Right lobe of liver (tissue), 6 donors: ENCODE measurements around the gene CCDC9B. TPM values are rescaled to one million over a fixed set of nuclear protein-coding genes. Genes with fewer than 3 reads are reported as not detected.

Source experiments
- ATAC-seq, 4 donors: fragments of 200-7000 bp; cut with Tn5 transposase; one replicate each; pipeline ENCODE4 v1.9.1; 2020; ENCODE audit warnings: mild to moderate bottlenecking in 4 of 4, moderate library complexity in 4 of 4
- DNase-seq, 3 donors: peaks; one replicate each; pipeline ENCODE4 v3.0.0-alpha.2; 2020
- H3K27ac ChIP-seq, 3 donors: fragments of 200-600 bp; one replicate each; pipeline ENCODE4 v1.8.0; 2022
- H3K27me3 ChIP-seq, 2 donors: fragments of 200-600 bp; one replicate each; pipeline ENCODE4 v1.8.0; 2022
- H3K36me3 ChIP-seq, 4 donors: fragments of 200-600 bp; sonication (generic) in 1 of 4; one replicate each; pipeline versions ENCODE4 v1.5.1 to v1.8.0; 2017 to 2022; ENCODE audit warnings: control low read depth in 1 of 4
- H3K4me1 ChIP-seq, 4 donors: fragments of 200-600 bp; sonication (generic) in 1 of 4; one replicate each; pipeline versions ENCODE4 v1.5.1 to v1.8.0; 2017 to 2022; ENCODE audit warnings: control low read depth in 1 of 4
- H3K4me3 ChIP-seq, 3 donors: fragments of 200-600 bp; one replicate each; pipeline ENCODE4 v1.8.0; 2022
- H3K9me3 ChIP-seq, 4 donors: fragments of 200-600 bp; sonication (generic) in 1 of 4; one replicate each; pipeline versions ENCODE4 v1.5.1 to v1.8.0; 2017 to 2022; ENCODE audit warnings: control low read depth in 1 of 4
- POLR2A ChIP-seq: fragments of 450-650 bp; IDR thresholded peaks from one replicate; pipeline ENCODE4 v1.6.1; 2017; ENCODE audit warnings: antibody characterized with exemption, mild to moderate bottlenecking
- WGBS: methylation state at CpG from one replicate; pipeline ENCODE4 v1.1.6; 2018; ENCODE audit warnings: low coverage, low lambda C conversion rate; ENCODE audit not compliant: insufficient coverage; ENCODE audit errors: missing lambda C conversion rate; 5-methylcytosine and 5-hydroxymethylcytosine counted together
- intact Hi-C, 2 donors: fragments of 100-400 bp; cut with DNase I; formaldehyde crosslinking; loops; one replicate each; pipeline versions ENCODE4 v1.11.2 to v1.14.1; 2022
- total RNA-seq, 6 experiments: library from RNA; depleted of rRNA in 2 of 6; stranded (reverse); fragments of >200 nt in 2 of 6; fragmentation: NEBNext Ultra II Directional in 3 of 6; extraction: Animal tissue kit (Norgen Biotek cat#: 25700) in 3 of 6; gene quantifications; one replicate each; pipeline versions ENCODE4 v1.1.0 to v1.2.4, GENCODE V29; 2016 to 2023
- TF ChIP-seq, protein P1 (sequence below), 4 donors: fragments of 200-600 bp in 3 of 4; fragments of 450-650 bp in 1 of 4; IDR thresholded peaks; one replicate each; pipeline versions ENCODE4 v1.5.1 to v1.8.0; 2016 to 2022; ENCODE audit warnings: antibody characterized with exemption in 4 of 4, mild to moderate bottlenecking in 2 of 4
- donor health status: DM: no; HTN: yes; CAD: no.
- donor health status: DM: no; HTN: no; CAD: no.
- donor health status: DM: no; HTN: no; CAD: no.
- donor health status: DM: no; HTN: yes; CAD: no.
- donor health status: DM: no; HTN: yes; CAD: no.

CCDC9B gene
- total RNA-seq, 6 experiments from 2014 or later: 4.2 to 11.9 (median 4.7) TPM

DNA sequence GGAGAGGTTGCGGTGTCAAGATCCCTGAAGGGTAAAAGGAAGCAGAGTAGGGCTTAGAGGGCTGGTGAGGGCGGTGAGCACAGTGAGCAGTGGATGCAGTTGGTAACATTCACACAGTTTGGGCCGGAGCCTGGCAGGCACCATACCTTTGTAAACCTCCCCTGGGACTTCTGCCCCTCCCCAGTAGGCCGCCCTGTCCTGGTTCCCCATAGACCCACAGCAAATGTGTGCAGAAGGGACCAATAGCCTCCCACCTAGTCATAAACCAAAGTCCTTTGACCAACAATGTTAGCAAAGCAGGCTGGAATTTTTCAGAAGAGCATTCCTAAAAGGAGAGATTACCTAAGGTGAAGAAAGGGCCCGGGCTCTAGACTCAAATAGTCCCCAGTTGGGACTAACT lies 8.4 kb upstream of the CCDC9B start:
- intact Hi-C loops: loop anchor here in 1 of 2 donors (10.0 kb wide), 1 partner anchor 76 kb away; no protein-coding TSS in a partner anchor
- TF ChIP-seq, protein P1, sequence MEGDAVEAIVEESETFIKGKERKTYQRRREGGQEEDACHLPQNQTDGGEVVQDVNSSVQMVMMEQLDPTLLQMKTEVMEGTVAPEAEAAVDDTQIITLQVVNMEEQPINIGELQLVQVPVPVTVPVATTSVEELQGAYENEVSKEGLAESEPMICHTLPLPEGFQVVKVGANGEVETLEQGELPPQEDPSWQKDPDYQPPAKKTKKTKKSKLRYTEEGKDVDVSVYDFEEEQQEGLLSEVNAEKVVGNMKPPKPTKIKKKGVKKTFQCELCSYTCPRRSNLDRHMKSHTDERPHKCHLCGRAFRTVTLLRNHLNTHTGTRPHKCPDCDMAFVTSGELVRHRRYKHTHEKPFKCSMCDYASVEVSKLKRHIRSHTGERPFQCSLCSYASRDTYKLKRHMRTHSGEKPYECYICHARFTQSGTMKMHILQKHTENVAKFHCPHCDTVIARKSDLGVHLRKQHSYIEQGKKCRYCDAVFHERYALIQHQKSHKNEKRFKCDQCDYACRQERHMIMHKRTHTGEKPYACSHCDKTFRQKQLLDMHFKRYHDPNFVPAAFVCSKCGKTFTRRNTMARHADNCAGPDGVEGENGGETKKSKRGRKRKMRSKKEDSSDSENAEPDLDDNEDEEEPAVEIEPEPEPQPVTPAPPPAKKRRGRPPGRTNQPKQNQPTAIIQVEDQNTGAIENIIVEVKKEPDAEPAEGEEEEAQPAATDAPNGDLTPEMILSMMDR (IDR thresholded peaks at IDR 0.05): no peak
- TF ChIP-seq POLR2A: no peak
- WGBS: 82% methylated on average over 3 of the region's 5 CpGs
- H3K9me3 ChIP-seq: no peaks in the 10 kb centered on the region
- DNase-seq: no peak
- H3K27ac ChIP-seq: no peak overlapping the region
- no peaks in the 10 kb centered on the region for H3K27me3 ChIP-seq
- H3K36me3 ChIP-seq: no peaks in the 10 kb centered on the region
- peaks cover 0 to 12% (median 2%) of the 10 kb centered on the region in 4 donors for H3K4me1 ChIP-seq
- no peak overlapping the region for H3K4me3 ChIP-seq
- ATAC-seq: no peak

DNA sequence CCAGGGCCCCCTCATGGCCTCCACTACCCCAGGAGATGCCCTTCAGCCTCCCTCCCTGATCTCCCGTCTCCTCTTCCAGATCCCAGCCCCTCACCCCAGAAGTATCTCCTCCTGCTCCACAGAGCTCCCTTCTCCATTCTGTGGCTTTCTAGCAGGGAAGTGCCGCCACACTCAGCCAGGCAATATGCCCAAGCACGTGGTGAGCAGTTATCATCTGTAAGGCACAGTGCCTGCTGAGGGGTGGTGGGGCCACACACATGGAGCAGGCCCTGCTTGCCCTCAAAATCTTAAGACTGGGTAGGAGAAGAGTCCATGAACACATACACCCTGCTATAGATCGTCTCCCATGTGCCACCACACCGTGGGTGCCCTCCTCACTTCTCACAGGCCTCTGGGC lies 7.7 kb upstream of the CCDC9B start:
- intact Hi-C loops: loop anchor here in 1 of 2 donors (10.0 kb wide), 1 partner anchor 76 kb away; no protein-coding TSS in a partner anchor
- Histone ChIP-seq H3K27me3 (no peaks in the 10 kb centered on the region), H3K27ac (no peak overlapping the region), H3K36me3 (no peaks in the 10 kb centered on the region), H3K4me1 (peaks cover 0 to 5% (median 2%) of the 10 kb centered on the region in 4 donors), H3K4me3 (no peak overlapping the region), H3K9me3 (no peaks in the 10 kb centered on the region)
- no CpG with 5 or more reads among the region's 5 CpGs for WGBS
- no peak for ATAC-seq
- TF ChIP-seq, protein P1 (IDR thresholded peaks at IDR 0.05): no peak
- TF ChIP-seq POLR2A: no peak
- no peak for DNase-seq

DNA sequence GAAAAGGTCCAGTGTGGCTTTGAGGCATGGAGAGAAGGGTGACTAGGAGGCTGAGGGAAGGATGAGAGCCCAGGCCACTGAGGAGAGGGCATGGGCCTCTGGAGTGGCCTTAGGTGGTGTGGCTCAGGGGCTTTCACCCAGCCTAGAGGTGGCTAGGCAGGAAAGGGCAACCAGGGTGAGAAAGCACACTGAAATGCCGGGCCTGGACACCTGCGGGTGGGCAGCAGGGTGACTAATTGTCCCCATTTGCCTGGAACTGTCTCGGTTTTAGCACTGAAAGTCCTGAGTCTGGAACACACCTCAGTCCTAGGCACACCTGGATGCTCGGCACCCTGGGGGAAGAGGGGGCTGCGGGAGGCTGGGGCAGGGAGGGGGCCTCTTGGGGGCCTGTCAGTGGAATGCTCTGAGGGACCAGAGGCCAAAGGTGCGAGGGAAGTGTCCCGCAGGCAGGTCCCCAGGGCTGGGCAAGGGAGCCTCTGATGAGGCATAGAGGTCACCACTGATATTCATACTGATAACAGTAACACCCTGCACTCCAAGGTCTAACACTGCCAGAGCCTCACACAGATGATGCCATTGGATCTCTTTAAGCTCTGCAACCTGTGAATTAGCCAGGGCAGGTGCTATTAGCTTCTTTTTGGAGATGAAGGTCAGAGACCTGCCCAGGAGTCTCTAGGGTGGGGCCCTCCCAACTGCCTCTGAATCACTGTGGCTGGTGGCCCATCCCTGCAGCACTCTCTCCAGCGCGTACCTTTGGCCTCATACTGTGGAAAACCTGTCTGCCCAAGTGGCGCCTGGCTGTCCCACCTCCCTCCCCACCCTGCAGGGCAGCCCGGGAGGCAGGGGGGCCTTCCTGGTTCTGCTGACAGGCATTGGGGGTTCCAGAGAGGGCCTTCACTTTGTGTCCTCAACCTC lies 7.1 kb upstream of the CCDC9B start:
- 90% methylated on average over 3 of the region's 11 CpGs for WGBS
- DNase-seq: no peak
- H3K4me1 ChIP-seq: no peaks in the 10 kb centered on the region

DNA sequence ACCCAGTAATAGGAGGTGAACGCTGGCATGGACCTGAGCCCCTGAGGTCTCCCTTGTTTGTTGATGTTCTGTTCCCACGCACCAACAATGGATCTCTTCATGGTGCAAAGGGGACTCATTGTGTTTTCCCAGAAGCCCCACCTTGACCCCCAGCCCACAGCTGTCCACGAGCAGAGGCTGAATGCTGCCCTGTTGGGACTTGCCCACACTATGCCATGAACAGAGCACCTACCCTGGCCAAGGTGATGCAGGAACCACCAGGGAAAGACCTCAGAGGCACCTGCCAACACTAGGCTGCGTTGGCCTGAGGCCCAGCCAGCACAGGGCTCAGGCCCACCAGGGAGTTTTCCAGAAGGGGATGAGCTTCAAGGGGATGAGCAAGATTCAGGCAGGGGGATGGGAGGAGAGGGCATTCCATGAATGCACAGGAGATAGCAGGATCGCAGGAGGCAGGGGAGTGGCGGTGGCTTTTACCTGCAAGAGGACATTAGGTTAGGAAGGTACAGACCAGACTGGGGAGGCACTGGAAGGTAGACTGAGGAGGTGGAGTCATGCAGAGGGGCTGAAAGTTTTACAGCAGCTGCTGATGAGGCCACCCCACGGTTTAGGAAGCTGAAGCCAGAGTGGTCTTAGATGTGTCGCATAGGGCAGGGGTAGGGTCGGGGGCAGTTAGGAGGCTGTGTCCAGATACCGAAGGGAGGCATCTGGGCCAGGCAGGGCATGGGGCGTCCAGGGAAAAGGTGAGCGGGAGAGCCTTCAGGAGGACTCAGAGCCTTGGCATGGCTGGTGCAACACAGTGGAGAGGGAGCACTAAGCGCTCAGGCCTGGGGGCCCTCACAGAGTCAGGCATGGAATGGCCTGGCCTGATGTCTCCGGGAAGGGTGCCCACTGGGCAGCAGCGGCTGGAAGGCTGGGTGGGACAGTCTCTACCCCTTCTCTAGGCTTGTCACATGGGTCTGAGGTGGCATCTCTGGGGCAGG lies 6.1 kb upstream of the CCDC9B start:
- H3K4me1 ChIP-seq: no peaks in the 10 kb centered on the region

More for the DNA sequence above, 7.1 kb upstream of the CCDC9B start:
- intact Hi-C loops: loop anchor here in 1 of 2 donors (10.0 kb wide), 1 partner anchor 77 kb away; no protein-coding TSS in a partner anchor
- Histone ChIP-seq H3K36me3 (no peaks in the 10 kb centered on the region), H3K27me3 (no peaks in the 10 kb centered on the region), H3K4me3 (no peak overlapping the region), H3K27ac (no peak overlapping the region), H3K9me3 (no peaks in the 10 kb centered on the region)
- no peak for ATAC-seq
- TF ChIP-seq, protein P1 (IDR thresholded peaks at IDR 0.05): no peak
- no peak for TF ChIP-seq POLR2A

More for the DNA sequence above, 6.1 kb upstream of the CCDC9B start:
- intact Hi-C loops: loop anchor here in 1 of 2 donors (10.0 kb wide), 1 partner anchor 78 kb away; no protein-coding TSS in a partner anchor
- no peaks in the 10 kb centered on the region for H3K36me3 ChIP-seq
- no peaks in the 10 kb centered on the region for H3K27me3 ChIP-seq
- ATAC-seq: no peak
- H3K27ac ChIP-seq: no peak overlapping the region
- no peak for TF ChIP-seq POLR2A
- TF ChIP-seq, protein P1 (IDR thresholded peaks at IDR 0.05): no peak
- no peak overlapping the region for H3K4me3 ChIP-seq
- DNase-seq: no peak
- H3K9me3 ChIP-seq: no peaks in the 10 kb centered on the region
- WGBS: 87% methylated on average over 5 of the region's 15 CpGs
